NCI-H446 treated with DMSO at 0.1 percent for 48 hours (cell line): ENCODE data around the gene CA9.

ENCODE experiments used
- DNase-seq: peaks from one replicate; lab custom pipeline; 2025; lab: John Stamatoyannopoulos, UW

Gene CA9

DNA sequence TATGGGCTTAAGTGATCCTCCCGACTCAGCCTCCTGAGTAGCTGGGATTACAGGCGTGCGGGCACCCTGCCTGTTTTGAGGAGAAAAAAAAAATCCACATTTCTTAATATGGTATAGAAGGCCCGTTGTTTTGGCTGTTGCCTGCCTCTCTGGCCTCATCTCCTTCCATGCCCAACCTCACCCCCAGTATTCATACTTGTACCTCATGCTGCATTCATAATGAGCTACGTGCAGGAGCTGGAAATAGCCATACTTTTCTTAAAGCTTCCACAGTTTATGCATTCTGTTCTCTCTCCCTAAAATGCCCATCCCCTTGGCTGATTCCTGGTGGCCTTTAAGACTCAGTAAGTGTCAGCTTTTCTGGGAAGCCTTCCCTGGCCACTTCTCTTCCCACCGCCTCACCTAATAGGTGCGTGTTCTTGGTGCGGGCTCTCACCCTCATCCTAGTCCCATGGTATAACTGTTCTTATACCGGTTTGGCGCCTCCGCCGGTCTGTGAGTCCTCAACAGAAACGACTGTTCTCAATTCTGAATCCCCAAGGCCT, 18.1 kb downstream of the CA9 start:
- DNase-seq = no peak

DNA sequence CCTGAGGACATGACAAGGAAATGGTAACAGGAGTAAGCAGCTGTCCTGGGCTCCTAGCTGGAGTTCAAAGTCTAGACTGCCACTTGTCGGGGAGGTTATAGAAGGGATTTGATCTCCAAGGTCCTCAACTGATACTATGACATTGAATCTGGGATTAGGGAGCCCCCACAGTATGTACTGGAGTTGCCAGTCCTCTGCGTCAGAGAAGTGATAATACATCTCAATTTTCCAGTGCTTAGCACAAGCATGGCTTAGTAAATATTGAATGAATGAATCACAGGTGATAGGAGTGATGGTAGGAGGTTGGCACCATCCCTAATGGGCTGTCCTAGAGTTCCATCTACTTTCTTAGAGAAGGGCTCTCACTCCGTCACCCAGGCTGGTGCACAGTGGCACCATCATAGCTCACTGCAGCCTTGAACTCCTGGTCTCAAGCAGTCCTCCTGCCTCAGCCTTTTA, 22.2 kb downstream of the CA9 start:
- no peak for DNase-seq

DNA sequence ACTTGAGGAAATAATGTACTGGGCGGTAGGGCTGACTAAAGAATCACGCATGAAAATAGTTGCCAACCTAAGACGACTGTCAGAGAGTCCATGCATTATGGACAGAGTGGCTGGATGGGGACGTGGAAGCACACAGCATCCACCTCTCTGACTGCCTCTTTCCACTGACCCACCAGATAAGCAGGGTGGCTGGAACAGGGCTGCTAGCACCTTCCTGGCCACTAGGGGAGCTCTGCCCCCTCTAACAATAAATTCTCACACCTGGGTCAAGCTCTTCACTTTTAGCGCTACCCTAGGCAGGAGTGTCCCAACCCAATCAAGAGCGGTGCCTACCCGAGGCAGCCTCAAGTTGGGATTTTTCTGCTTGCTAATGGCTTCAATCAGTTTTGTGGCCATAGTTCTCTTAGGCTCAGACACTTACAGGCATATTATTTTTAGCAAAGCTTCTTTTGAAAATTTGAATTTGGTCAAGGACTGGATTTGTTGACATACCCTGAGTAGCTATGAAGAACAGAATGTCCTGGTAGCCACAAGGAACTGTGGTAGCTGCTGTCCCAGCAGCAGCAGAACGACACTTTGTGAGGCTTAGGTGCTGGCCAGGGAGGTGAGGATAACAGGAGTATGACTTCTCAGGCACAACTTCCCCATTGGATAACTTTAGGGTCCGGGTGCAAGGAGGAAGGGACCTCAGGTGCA, 22.9 kb downstream of the CA9 start:
- DNase-seq = no peak

DNA sequence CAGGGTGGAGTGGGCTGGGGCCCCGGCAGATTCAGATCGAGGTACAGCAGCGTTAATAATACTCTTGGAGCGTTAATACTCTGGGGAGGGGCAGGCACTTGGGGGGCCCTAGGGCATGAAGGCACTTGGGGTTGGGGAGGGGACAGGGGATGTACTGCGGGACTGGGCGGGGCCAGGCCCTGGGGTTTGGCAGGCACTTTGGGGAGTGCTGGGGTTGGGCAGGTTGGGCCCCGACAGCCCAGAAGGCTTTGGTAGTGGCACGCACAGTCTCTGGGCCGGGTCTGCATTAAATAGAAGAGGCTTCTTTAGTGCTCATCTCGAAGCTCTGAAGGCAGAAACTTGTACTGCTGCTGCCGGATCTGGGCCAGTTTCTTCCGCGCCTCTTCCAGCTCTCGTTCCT, 23.8 kb downstream of the CA9 start:
- no peak for DNase-seq

DNA sequence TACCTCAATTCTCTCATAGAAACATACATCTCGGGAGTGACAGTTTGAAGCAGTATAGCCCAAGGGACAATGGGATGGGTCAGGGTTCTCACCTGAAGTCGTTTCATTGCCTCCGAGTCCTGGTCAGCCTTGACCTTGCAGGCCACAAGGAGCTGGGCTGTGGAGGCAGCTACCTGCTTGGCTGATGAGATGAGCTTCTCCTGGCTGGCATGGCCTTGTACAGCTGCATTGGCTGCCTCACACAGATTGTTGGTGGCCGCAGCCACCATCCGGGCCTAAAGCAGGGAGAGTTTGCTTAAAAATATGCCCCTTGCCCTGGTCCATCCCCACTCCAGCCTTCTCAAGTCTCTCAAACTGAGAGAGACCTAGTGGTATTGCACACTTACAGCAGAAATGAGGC, 24.5 kb downstream of the CA9 start:
- DNase-seq = no peak

DNA sequence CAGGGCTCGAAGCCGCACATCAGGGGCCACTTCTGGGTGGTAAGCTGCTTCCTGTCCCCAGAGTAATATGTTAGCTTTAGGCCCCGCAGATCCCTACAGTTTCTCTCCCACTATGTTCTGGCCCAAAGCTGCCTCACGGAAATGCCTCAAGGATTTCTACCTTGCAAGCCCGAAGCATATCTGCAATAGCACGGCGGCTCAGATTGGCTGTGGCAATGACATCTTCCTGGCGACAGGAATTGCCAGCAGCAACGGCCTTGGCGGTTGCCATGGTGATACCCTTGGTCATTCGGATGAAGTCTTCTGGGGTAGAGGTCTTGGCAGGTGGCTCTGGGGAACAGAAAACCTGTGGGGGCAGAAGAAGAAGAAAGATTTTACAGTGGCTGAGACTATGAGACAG, 26.3 kb downstream of the CA9 start:
- DNase-seq = no peak

DNA sequence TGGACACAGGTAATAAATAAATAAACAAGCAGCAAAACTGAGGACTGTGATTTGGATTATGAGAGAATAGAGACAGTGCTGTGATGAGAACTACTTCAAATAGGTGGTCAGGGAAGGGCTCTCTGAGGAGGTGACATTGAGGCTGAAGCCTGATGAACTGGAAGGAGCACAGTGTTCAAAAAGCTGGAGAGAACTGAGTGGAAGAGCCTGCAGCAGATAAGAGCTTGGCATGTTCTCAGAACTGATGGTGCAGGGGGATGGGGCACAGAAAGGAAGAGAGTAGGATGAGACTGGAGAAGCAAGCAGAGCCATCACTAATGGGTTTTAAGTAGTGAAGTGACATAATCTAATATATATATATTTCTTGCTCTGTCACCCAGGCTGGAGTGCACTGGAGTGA, 27.2 kb downstream of the CA9 start:
- no peak for DNase-seq

DNA sequence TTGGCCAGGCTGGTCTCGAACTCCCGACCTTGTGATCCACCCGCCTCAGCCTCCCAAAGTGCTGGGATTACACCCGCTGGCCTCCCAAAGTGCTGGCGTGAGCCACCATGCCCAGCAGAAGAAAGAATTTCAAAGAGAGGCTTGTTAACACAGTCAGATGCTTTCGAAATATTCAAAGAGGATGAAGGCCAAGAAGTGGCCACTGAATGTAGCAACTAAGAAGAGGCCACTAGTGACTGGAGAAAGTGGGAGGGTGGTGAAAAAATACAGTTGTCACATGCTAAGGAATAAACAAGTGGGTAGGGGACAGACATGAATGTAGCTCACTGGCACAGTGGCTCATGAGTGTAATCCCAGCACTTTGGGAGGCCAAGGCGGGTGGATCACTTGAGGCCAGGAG, 29.0 kb downstream of the CA9 start:
- DNase-seq = no peak

DNA sequence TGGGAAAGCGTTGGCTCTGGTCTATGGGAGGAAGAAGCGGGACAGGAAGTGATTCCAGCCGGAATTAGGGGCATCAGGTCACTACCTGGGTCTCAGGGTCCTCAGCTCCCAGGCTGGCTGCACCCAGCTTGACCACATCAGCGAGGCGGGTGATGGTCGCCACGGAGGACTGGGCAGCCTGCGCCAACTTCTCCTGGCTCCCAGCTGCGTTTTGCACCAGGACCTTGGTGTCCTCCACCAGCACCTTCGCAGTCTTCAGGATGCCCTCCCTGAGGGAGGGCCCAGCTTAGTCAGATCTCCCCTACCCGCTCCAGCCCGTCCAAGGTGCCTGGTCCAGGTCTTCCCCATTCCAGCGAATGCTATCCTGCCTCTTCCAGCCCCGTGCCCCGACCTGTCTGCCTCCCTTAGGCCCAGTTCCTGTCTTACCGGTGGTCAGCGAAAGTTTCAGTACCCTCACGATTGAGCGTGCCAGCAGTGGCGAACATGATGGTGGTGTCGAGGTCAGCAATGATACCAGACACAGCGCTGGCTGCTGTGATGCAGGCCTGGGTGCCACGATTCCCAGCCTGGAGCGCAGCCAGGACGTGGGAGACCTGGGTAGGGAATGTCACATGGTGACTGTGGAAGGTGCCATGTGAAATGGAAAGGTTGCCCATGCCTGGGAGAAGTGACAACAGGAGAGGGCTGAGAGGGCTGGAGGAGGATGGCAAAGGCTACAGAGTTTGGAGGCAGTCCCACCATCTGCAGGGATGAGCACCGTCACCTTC, 30.4 kb downstream of the CA9 start:
- DNase-seq = no peak

DNA sequence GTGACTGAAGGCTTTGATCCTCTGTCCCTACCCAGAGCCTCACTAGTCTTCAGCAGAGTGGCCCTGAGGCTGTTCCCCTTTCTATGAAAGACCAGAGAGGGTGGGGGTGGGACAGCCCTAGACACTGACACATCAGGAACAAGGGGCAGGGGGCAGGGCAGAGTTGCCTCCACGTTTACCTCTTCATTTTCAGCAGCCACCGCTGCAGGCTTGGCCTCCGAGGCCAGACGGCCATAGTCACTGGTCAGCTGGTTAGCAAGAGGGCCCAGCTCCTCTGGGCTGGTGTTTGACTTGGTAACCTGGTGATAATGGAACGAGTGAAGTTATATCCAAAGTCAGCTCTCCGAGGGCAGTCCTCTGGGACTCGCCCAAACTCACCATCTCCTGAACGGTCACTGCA, 31.6 kb downstream of the CA9 start:
- DNase-seq = no peak

DNA sequence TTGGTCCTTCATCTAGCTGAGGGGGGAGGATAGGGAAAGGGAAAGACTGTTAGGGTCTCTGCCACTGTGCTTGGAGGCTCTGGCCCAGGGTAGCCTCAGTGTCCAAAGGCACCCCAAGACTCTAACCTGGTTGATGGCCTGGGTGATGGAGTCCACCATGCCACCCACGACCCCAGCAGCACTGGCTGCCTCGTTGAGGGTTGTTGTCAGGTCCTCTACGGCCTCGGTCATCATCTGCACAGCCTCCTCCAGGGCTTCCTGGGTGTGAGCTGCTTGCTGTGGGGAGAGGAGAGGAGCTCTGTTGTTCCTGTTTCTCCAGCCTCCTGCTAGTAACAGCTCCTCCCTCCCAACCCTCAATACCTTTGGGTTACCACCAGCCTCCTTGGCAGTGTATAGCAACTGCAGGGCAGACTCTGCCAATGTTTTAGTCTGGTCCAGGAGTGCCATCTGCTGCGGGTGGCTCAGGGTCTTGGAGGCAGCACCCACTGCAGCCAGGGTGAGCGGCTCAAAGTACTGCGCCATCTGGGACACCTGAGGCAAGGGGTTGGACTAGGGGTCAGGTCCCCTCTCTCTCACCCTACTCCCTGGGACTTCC, 32.2 kb downstream of the CA9 start:
- no peak for DNase-seq

DNA sequence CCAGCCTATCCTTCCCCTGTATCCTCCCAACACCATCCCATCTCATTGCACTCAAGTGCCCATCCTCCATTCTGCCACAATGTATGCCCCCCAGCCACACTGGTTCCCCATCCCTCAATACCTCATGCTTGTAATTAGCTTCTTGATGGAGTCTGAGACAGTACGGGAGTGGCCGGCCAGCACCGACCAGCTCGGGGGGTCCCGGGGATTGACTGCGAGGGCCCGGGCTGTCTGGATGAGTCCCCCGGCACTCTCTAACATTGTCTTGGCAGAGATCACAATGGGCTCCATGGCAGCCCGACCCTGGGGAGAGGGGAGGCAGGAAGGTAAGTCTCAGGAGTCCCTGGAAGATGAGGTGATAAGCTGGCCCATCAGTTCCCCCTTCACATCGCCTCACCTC, 33.2 kb downstream of the CA9 start:
- DNase-seq = no peak

DNA sequence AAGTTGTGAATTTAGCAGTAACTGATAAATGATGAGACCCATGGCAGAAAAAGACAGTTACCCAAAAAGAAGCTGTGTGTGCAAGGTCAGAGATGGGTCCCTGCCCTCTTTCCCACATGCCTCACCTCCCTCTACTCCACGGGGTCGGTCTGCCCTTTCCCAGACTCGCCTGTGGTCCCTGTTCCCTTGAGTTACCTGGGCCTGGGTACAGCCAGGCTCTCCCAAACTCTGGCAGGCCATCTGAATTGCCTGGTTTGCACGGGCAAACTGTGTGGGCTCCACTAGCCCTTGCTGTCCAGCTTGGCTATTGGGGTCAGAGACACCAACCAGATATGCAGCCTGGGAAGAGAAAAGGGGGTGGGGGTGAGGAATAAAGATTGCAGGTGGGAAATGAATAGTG, 34.4 kb downstream of the CA9 start:
- no peak for DNase-seq

DNA sequence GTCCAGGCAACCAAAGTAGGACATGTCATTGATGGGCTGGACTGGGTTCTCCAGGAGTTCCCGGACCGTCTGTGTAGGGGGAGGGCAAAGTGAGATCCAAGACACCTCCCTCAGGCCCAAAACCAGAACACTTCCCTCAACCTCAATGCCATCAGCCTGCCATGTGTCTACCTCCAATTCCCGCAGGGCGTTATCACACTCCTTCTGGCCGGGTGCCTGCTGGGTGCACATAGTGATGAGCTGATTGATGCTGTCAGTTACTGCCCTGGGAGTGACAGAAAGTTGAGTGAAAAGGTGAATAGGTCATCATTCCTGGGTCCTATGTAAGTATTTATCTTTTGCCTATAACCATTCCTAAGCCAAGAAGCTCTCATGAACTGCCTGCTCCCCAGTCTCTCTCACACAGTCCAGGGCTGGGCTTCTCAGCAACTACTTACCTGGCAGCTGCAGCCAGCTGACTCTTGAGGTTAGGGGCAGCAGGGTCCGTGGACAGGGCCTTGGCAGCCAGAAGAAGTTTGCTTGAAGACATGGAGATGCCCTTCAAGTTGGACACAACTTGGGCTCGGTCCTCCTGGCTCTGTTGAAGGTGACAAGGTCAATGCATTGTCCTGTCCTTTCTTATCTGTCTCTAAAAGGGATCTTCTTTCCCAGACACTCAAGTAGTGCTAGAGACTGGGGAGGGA, 37.2 kb downstream of the CA9 start:
- DNase-seq = no peak

DNA sequence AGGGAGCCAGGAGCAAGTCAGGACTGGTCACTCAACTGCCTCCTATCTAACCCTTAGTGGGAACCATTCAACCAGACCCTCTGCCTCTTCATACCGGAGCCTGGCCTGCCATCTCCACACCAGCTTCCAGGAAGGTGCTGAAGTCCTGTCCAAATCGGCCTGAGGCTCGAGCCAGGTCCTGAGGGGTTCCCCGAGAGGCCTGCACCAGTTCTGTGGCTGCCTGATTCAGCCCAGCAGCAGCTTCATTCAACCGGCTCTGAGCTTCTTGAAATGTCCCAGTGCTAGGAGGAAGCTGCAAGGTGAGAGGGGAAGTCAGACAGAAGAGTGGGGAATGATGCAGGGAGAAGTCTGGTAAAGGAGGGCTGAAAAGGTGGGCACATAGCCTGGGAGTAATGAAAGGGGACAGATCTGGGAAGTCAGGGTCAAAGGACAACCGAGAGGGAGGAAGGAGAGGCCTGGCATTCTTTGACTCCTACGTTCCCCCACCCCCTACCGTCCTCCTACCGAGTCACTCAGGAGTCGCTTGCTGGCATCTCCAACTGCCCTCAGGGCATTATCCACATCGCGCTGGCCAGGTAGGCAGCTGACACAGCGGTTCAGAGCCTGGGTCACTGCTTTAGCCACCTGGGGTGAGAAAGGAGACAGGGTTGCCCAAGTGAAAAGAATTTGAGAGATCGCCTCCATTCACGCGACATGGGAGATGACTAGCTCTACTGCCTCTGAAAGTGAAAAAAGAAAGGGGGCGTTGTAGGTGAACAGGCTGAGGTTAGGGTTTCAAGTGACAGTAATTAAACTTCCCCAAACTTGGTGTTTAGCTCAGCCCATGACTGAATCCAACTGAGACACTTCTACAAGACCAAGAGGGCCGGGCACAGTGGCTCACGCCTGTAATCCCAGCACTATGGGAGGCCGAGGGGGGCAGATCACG, 38.0 kb downstream of the CA9 start:
- no peak for DNase-seq

DNA sequence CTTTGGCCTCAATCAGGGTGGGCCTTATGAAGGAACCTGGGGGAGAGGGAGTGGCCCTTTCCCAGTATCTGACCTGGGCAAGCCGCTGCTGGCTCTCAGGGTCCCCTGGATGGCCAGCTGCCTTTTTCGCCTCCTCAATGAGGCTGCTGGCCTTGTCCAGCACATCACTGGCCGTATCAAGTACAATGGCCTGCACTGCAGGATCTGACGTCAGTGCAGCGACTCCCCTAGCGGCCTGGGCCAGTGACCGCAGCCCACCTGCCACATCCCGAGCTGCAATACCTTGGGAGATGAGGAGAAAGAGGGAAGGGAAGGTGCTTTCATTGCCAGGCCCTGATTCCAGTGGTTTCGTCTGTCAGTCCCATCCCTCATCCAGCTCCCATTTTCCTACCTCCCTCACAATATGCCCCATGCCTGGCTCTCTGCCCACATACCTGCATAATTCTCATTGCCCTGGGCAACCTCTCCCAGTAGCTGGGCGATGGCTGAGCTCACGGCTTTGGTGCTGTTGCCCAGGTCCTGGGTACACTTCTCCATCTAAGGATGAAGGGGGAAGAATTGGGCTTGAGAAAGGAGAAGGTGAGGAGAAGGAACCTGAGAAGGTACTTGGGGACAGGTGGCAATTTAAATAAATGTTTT, 39.2 kb downstream of the CA9 start:
- no peak for DNase-seq

DNA sequence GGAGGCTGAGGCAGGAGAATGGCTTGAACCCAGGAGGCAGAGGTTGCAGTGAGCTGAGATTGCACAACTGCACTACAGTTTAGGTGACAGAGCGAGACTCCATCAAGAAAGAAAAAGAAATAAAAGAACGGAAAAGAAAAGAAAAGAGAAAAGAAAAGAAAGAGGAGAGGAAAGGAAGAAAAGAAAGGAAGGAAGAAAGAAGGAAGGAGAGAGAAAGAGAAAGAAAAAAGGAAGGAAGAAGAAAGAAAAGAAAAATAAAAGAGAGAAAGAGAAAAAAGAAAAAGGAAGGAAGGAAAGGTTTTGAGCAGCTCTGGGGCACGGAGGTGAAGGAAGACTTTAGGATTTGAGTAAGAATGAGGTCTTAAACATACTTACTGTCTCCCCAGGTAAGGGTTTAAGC, 39.9 kb downstream of the CA9 start:
- no peak for DNase-seq

DNA sequence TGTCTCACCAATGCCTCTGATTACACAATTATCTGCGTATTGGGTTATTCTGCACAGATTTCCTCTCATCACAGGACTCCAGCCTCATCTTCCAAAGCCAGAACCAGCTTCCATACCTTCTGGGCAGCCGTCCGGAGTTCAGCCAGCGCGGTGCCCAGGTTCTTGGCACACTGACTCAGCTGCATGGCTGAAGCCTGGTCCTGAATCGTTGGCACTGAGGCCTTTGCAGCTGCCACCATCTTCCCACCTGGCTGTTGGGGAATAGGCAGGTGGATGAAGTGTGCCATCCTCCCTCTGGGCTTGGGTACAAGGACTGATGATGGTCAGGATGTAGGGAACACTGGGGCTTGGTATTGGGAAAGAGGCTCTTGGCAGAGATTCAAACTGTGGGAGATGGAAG, 40.4 kb downstream of the CA9 start:
- DNase-seq = no peak

DNA sequence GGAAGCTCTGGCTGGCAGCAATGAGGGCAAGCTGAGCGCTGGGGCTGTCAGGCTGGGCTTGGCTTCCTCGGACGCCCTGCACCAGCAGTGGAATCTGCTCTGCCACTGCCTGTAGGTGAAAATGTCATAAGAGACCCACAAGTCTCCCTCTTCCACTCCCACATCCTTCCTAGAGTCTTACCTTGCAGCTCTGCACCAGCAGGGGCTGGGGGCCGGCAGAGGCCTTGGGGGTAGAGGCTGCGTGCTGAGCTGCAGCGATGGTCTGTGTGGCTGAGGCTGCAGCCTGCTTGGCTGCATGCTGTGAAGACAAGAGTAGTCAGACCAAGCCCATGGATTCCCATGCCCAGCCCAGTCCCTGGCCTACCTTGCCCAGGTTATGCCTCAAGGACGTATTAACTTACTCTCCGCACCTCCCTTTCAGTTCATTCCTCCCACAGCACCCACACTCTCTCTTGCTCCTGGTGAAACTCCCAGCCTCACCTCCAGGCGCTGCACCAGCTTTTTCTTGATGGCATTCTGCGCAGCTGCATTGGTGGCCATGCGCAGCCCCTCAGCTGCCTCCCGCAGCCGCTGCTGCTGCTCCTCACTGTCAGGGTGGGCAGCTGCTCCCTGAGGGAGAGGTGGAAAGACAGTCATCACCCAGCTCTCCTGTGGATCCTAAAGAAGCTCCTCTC, 41.0 kb downstream of the CA9 start:
- DNase-seq = no peak

DNA sequence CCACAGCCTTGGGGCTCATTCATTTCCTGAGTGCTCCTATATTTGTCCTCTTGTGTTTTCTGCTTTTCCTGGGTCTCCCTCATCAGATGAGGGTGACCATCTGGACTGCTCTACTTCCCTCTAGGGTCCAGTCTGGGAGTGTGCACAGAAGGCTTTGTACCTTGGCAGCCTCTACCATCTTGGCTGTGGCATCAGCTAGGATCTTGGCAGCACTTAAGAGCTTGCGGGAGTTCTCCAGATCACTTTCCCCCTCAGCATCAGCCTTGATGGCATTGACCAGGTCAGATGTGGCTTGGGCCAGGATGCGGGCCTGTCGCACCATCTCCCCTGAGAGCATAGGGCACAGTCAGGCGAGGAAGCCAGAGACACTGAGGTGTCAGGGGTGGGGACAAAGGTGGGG, 42.5 kb downstream of the CA9 start:
- DNase-seq = no peak
